K562 (cell line): ENCODE results near the gene ZCCHC9. TPM values are rescaled to one million over a fixed set of nuclear protein-coding genes. Genes with fewer than 3 reads are reported as not detected.

ENCODE experiments used
- ATAC-seq: fragments of 200-7000 bp; cut with Tn5 transposase; 3 replicates; pipeline ENCODE4 v1.9.1; 2020; ENCODE audit warnings: moderate library complexity
- BruUV-seq: library from RNA; stranded (reverse); fragments of 400-500 nt; replicated peaks from 2 replicates; lab custom pipeline; 2021; lab: Mats Ljungman, UMichigan
- CTCF ChIA-PET: fragments of 300-600 bp; formaldehyde crosslinking; extraction: SDS; loops from one replicate; lab custom pipeline; 2021; ENCODE audit warnings: low intra/inter-chr PET ratio; lab: Yijun Ruan, JAX
- POLR2A ChIA-PET: fragments of 300-600, 350-650 bp; sonication (Branson Sonifier 250); formaldehyde crosslinking; extraction: SDS; loops from one replicate; lab custom pipeline; 2021; ENCODE audit warnings: antibody characterized with exemption, inconsistent platforms; lab: Yijun Ruan, JAX
- DNase-seq, 4 experiments: peaks; one replicate each; pipeline versions ENCODE4 v3.0.0 to v3.0.0-alpha.2; 2011 to 2018; ENCODE audit warnings: low spot score in 3 of 4, mixed read lengths in 3 of 4; ENCODE audit errors: extremely low read depth in 1 of 4
- FAIRE-seq: peaks from 2 replicates; lab custom pipeline; 2011; peaks lifted over from hg19 to GRCh38; lab: Jason Lieb, UNC
- H2AFZ ChIP-seq: 2 replicates; pipeline ENCODE4 v1.6.0; 2011; ENCODE audit warnings: low read depth, low read length, control low read depth, inconsistent platforms
- H3K27ac ChIP-seq: fragments of 200-600 bp; 3 replicates; pipeline ENCODE4 v1.8.0; 2011; ENCODE audit warnings: low read depth, mild to moderate bottlenecking, control low read depth, inconsistent platforms, low read length, moderate library complexity, mixed read lengths; ENCODE audit errors: extremely low read depth
- H3K27me3 ChIP-seq, 2 experiments: fragments of 300-600 bp in 1 of 2; 2 replicates in 1 of 2; 3 replicates in 1 of 2; pipeline versions ENCODE4 v1.6.0 to v1.8.0; 2011; ENCODE audit warnings: inconsistent platforms in 2 of 2, low read length in 2 of 2, mild to moderate bottlenecking in 1 of 2, mixed read lengths in 1 of 2, moderate library complexity in 1 of 2; ENCODE audit not compliant: control insufficient read depth in 2 of 2, insufficient read depth in 2 of 2
- H3K36me3 ChIP-seq: fragments of 300-600 bp; 3 replicates; pipeline ENCODE4 v1.8.0; 2011; ENCODE audit warnings: mild to moderate bottlenecking, low read length, inconsistent platforms; ENCODE audit not compliant: control insufficient read depth, insufficient read depth
- H3K4me1 ChIP-seq, 2 experiments: fragments of 200-600 bp in 1 of 2; replicated peaks in 1 of 2; 2 replicates in 1 of 2; 3 replicates in 1 of 2; pipeline versions ENCODE4 v1.5.1 to v1.8.0; 2011; ENCODE audit warnings: inconsistent platforms in 2 of 2, low read length in 2 of 2, mild to moderate bottlenecking in 1 of 2, mixed read lengths in 1 of 2, moderate library complexity in 1 of 2; ENCODE audit not compliant: control insufficient read depth in 2 of 2, insufficient read depth in 2 of 2
- H3K4me2 ChIP-seq: 2 replicates; pipeline ENCODE4 v1.6.1; 2011; ENCODE audit warnings: low read length, control low read depth, inconsistent platforms, mixed read lengths; ENCODE audit not compliant: insufficient read depth
- H3K4me3 ChIP-seq: fragments of 200-600 bp; sonication (generic), shearing (Covaris generic); 2 replicates; pipeline ENCODE4 v1.5.1; 2016; ENCODE audit warnings: control low read depth, inconsistent platforms
- H3K79me2 ChIP-seq: fragments of 200-600 bp; 3 replicates; pipeline ENCODE4 v1.8.0; 2011; ENCODE audit warnings: low read length, inconsistent platforms; ENCODE audit not compliant: control insufficient read depth, insufficient read depth
- H3K9ac ChIP-seq, 2 experiments: 2 replicates each; pipeline versions ENCODE4 v1.6.0 to v1.6.1; 2011; ENCODE audit warnings: low read depth in 2 of 2, low read length in 2 of 2, control low read depth in 1 of 2, inconsistent platforms in 1 of 2, mild to moderate bottlenecking in 1 of 2, mixed read lengths in 1 of 2; ENCODE audit not compliant: insufficient read depth in 1 of 2
- H3K9me1 ChIP-seq: one replicate; pipeline ENCODE4 v1.6.0; 2011; ENCODE audit warnings: inconsistent platforms, mild to moderate bottlenecking, low read length, moderate library complexity; ENCODE audit not compliant: control insufficient read depth, insufficient read depth
- H3K9me3 ChIP-seq: replicated peaks from 2 replicates; pipeline ENCODE4 v1.5.1; 2011; ENCODE audit warnings: low read depth, low read length, inconsistent platforms; ENCODE audit not compliant: control insufficient read depth, insufficient read depth
- H4K20me1 ChIP-seq: replicated peaks from 2 replicates; pipeline ENCODE4 v1.6.1; 2011; ENCODE audit warnings: low read length, inconsistent platforms, mixed read lengths; ENCODE audit not compliant: control insufficient read depth, insufficient read depth
- CHD2 ChIP-seq: IDR thresholded peaks from 2 replicates; pipeline ENCODE4 v1.6.1; 2011; ENCODE audit warnings: low read depth, low read length
- CSDE1 ChIP-seq, 2 experiments: fragments of 450-650 bp; IDR thresholded peaks; 2 replicates each; pipeline ENCODE4 v1.6.1; 2016; ENCODE audit warnings: mild to moderate bottlenecking in 1 of 2
- EWSR1 ChIP-seq: fragments of 450-650 bp; IDR thresholded peaks from 2 replicates; pipeline ENCODE4 v1.6.1; 2018; ENCODE audit warnings: borderline replicate concordance, mild to moderate bottlenecking, low read depth, moderate library complexity; ENCODE audit not compliant: partially characterized antibody
- FOXJ3 ChIP-seq: sonication (generic); formaldehyde crosslinking; IDR thresholded peaks from 2 replicates; pipeline ENCODE4 v1.4.0; 2020; ENCODE audit warnings: mild to moderate bottlenecking, missing genetic modification reagents
- GTF2A2 ChIP-seq: IDR thresholded peaks from 2 replicates; pipeline ENCODE4 v1.6.1; 2016; ENCODE audit warnings: mild to moderate bottlenecking, missing genetic modification characterization, missing compliant biosample characterization
- NCOA2 ChIP-seq, 2 experiments: fragments of 450-650 bp; IDR thresholded peaks; 2 replicates each; pipeline ENCODE4 v1.6.1; 2018; ENCODE audit warnings: mild to moderate bottlenecking in 2 of 2, moderate library complexity in 1 of 2; ENCODE audit not compliant: partially characterized antibody in 2 of 2
- SMARCE1 ChIP-seq: fragments of 450-650 bp; IDR thresholded peaks from 2 replicates; pipeline ENCODE4 v1.7.1; 2016; ENCODE audit warnings: mild to moderate bottlenecking
- SNIP1 ChIP-seq: fragments of 450-650 bp; IDR thresholded peaks from 2 replicates; pipeline ENCODE4 v1.7.1; 2017; ENCODE audit warnings: low read depth, mild to moderate bottlenecking
- ZHX1 ChIP-seq: fragments of 150-350 bp; conservative IDR thresholded peaks from 2 replicates; pipeline ENCODE4 v1.6.1; 2014; ENCODE audit warnings: low read length
- ZNF253 ChIP-seq: fragments of 250-450 bp; sonication (Bioruptor Pico); conservative IDR thresholded peaks from 2 replicates; pipeline ENCODE4 v1.6.1; 2021; ENCODE audit warnings: mild to moderate bottlenecking
- in situ Hi-C: fragments of 300-500 bp; cut with MboI; formaldehyde crosslinking; loops from 4 replicates; pipeline ENCODE4 v1.15.0; 2018; ENCODE audit warnings: inconsistent platforms, mixed read lengths
- intact Hi-C: fragments of 100-400 bp; cut with micrococcal nuclease; formaldehyde crosslinking; loops from 2 replicates; pipeline ENCODE4 v1.14.2; 2022
- polyA plus RNA-seq, 8 experiments: library from polyadenylated mRNA; depleted of rRNA in 4 of 8; stranded (reverse) in 5 of 8; unstranded in 3 of 8; fragments of >200 nt; fragmentation: Nextera tagmentation in 2 of 8; fragmentation: Illumina TruSeq in 1 of 8; extraction: Ambion mirVana in 2 of 8; extraction: Trizol in 1 of 8; gene quantifications; 2 replicates each; pipeline versions ENCODE4 v1.2.1 to v1.2.3, GENCODE V29; 2011 to 2014; ENCODE audit warnings: inconsistent platforms in 1 of 8, missing spikeins in 1 of 8
- total RNA-seq, 7 experiments: library from RNA; depleted of rRNA in 6 of 7; stranded (reverse); fragments of >200 nt in 6 of 7; fragmentation: Illumina TruSeq in 2 of 7; extraction: Trizol in 2 of 7; gene quantifications; 2 replicates each; pipeline versions ENCODE4 v1.2.1 to v1.2.3, GENCODE V29; 2011 to 2021; ENCODE audit warnings: low replicate concordance in 1 of 7

ZCCHC9 gene
- total and polyA plus RNA-seq, 9 of the 15 experiments (the other 6 are each of a cell fraction or from before 2014, with no cell fraction given) = 40.3 to 95.3 (median 59.9) TPM

GRCh38 chr5:81310402-81311063 lies 9.1 kb downstream of the ZCCHC9 start (continued):
- TF ChIP-seq ZHX1 = no peak
- no peak for TF ChIP-seq NCOA2 (IDR thresholded peaks at IDR 0.05; ENCODE audit: partially characterized antibody in 2 of 2)

GRCh38 chr5:81313278-81313677 lies 11.9 kb downstream of the ZCCHC9 start:
- Histone ChIP-seq H3K36me3 (peaks cover 46% of the 10 kb centered on the region; the same call in 2 of the 3 replicates), H3K27me3 (no peaks in the 10 kb centered on the region), H4K20me1 (no peaks in the 10 kb centered on the region), H3K27ac (no peak overlapping the region), H3K9ac (no peak overlapping the region), H3K4me1 (no peaks in the 10 kb centered on the region), H3K9me1 (no peaks in the 10 kb centered on the region), H3K79me2 (no peaks in the 10 kb centered on the region), H3K4me2 (no peak overlapping the region), H2AFZ (no peak overlapping the region), H3K9me3 (no peaks in the 10 kb centered on the region), H3K4me3 (no peak overlapping the region)
- FAIRE-seq (no peak), DNase-seq (no peak), ATAC-seq (no peak)
- no peak for TF ChIP-seq FOXJ3
- no peak for TF ChIP-seq CHD2
- TF ChIP-seq SMARCE1 = no peak
- TF ChIP-seq ZNF253 (CRISPR knock-in tag) = no peak
- TF ChIP-seq SNIP1 = no peak
- TF ChIP-seq GTF2A2 (tag) = no peak
- no peak for TF ChIP-seq EWSR1
- no peak for TF ChIP-seq CSDE1 (IDR thresholded peaks at IDR 0.05)
- intact Hi-C loops = no loop called here
- CTCF ChIA-PET = no interaction called here
- POLR2A ChIA-PET = interaction anchor here (0.8 to 1.9 kb wide), 4 partner anchors 8 to 30 kb away, joined by 3 to 6 read pairs (median 5); partner anchors contain the start of gene ZCCHC9
- in situ Hi-C loops = no loop called here
- no TSS peak for BruUV-seq
